Suprapubic skin (tissue), 4 donors: Measurements from ENCODE around the gene PTCHD1.

Experiments
- EP300 ChIP-seq: sonication (generic); formaldehyde crosslinking; IDR thresholded peaks from one replicate; pipeline ENCODE4 v1.6.1; 2017; ENCODE audit warnings: antibody characterized with exemption
- POLR2A ChIP-seq, 2 donors: fragments of 450-650 bp; IDR thresholded peaks; one replicate each; pipeline ENCODE4 v1.6.1; 2017; ENCODE audit warnings: antibody characterized with exemption in 2 of 2, mild to moderate bottlenecking in 2 of 2, moderate library complexity in 2 of 2
- POLR2AphosphoS5 ChIP-seq, 3 donors: sonication (generic); formaldehyde crosslinking; IDR thresholded peaks; one replicate each; pipeline ENCODE4 v1.6.1; 2017; ENCODE audit warnings: antibody characterized with exemption in 3 of 3
- TF ChIP-seq, protein P1 (sequence below), 2 donors: fragments of 200-600 bp in 1 of 2; fragments of 450-650 bp in 1 of 2; sonication (generic) in 1 of 2; IDR thresholded peaks; one replicate each; pipeline ENCODE4 v1.5.1; 2016 to 2019; ENCODE audit warnings: antibody characterized with exemption in 2 of 2, mild to moderate bottlenecking in 1 of 2, moderate library complexity in 1 of 2

DNA sequence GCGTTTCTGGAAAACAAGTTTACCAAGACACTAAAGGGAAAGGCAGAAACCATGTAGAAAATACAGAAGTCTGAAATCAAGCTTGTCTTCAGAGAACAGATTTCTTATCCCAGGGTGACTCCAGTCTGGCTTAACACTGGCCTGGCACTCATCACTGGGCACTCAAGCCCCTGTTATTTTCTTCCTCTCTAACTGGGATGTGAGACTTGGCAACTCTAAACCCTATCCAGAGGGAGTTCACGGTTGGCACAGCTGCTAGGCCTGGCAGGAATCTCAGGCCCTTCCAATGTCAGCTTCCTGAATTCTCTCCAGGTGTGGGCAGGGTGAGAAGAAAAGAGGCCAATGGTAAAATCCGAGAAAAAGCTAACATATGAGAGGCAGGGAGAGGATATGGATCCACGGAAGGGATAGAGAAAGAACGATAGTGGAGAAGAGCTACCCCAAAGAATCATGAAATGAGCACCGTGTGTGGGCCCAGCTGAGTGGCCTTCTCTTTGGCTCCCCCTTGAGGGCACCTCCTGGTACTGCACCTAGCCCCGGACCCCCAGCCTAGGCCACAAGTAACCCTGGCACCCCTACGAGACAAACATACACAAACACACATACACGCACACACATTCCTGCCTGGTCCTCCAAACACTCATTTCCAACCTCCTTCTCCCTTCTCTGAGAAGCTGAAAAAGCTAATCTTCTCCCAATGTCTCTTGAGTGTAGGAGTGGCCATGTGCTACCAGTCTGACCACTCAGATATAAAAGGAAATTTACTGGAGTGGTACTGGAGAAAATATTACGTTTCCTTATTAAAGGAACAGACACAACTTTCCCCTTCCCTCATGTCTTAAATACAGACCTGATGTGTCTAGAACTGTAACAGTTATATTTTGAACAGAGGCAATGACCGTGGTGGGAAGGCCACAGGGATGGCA lies 16.6 kb upstream of the PTCHD1 start:
- TF ChIP-seq, protein P1, sequence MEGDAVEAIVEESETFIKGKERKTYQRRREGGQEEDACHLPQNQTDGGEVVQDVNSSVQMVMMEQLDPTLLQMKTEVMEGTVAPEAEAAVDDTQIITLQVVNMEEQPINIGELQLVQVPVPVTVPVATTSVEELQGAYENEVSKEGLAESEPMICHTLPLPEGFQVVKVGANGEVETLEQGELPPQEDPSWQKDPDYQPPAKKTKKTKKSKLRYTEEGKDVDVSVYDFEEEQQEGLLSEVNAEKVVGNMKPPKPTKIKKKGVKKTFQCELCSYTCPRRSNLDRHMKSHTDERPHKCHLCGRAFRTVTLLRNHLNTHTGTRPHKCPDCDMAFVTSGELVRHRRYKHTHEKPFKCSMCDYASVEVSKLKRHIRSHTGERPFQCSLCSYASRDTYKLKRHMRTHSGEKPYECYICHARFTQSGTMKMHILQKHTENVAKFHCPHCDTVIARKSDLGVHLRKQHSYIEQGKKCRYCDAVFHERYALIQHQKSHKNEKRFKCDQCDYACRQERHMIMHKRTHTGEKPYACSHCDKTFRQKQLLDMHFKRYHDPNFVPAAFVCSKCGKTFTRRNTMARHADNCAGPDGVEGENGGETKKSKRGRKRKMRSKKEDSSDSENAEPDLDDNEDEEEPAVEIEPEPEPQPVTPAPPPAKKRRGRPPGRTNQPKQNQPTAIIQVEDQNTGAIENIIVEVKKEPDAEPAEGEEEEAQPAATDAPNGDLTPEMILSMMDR (IDR thresholded peaks at IDR 0.05), result peak; percentile 15 to 64
- TF ChIP-seq EP300 (no peak), POLR2A (IDR thresholded peaks at IDR 0.05) (no peak), POLR2AphosphoS5 (IDR thresholded peaks at IDR 0.05) (no peak)
